Measurements from ENCODE around the gene SLC9A9. TPM values are rescaled to one million over a fixed set of nuclear protein-coding genes. Genes with fewer than 3 reads are reported as not detected.

The SLC9A9 gene
- total RNA-seq, 1 donor from 2014 or later, result 9.3 TPM

DNA sequence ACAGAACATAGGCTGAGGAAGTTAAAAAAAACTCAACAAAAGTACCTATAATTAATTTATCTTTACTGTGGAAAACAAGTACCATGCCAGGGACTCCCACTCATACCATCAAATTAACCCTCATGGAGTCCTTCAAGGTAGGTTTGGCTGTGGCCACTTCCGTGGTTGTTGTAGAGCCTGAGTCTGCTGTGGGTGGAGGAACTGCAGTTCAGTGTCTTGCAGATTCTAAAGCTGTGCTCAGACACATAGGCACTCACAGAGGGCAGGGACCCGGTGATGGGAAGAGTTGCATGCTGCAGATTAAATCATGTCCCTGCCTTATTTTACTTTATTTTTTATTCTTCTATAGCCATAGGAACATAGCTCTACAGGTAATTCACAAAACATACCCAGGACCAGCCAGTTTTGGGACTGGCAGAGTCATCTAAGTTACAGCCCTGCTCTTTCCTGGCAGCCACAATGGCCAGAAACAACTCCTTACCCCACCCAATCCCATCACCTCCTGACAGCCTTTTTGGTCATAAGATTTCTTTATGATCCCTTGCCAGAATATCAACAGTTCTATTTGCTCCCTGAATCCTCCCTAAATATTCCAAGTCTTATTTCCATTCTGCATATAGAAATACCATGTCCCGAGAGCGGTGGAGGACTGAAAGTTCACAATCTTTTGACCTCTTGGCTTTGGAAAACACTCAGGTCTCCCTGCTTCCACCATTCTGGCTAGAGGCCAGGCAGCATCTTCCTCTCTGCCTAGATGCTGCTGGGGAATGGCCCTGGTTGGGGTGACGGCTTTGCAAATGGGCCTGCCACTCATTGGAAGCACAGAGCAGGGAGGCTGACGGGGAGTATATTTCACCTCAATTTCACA is 535.0 kb downstream of the SLC9A9 start:
- intact Hi-C loops (cut with DNase I), result no loop called here
- DNase-seq (ENCODE audit: missing footprints) (no peak), ATAC-seq (no peak)

DNA sequence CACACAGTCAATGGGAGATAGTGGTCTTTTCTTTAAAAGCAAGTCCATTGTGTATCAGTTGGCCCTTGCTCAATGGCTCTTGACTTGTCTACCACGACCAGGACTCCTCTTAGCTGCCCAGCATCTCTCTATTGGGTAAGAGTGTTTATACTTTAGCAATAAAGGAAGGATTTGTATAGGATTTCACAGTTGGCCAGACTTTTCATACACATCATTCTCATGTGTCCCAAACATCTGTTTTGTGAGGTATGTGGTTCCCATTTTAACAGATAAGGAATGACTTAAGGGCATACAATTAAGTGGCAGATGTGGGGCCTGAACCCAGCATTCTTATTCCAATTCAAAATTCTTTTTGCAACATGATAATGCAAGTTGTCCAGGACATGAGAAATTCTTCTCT is 537.2 kb downstream of the SLC9A9 start:
- DNase-seq (ENCODE audit: missing footprints), result no peak
- ATAC-seq, result no peak
- intact Hi-C loops (cut with DNase I), result no loop called here

- no peak for DNase-seq (ENCODE audit: missing footprints)
- peak; percentile 76 for ATAC-seq
- intact Hi-C loops (cut with DNase I), result loop anchor here (10.0 kb wide), 1 partner anchor 185 kb away; no protein-coding TSS in a partner anchor
Measured at GRCh38 chr3:143309705-143310104, 538.6 kb downstream of the SLC9A9 start.

DNA sequence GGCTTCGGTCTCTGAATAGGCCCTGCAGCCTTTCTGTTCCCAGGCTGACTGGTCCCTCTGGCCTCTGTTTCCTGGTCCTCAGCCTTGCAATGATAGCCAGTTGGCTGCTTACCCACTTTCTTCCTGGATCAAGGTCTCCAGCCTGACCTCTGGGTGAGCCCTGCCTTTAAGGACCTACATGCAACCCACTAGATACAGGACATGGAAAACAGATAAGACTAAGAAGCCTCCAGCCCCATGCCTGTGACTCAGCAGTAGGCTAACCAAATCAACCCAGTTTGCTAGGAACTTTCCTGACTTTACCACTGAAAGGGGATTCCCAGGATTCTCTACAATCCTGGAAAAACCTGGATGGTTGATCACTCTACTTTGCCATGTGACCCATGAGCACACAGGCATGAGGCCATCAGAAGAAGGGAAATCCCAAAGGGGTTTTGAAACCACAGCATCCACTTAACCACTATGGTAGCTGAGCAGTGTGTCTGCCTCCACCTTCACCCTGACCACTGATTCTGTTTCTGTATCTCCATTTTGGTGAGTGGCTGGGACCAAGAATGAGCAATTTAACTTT is 540.6 kb downstream of the SLC9A9 start:
- ATAC-seq, result peak; percentile 64
- no peak for DNase-seq (ENCODE audit: missing footprints)
- intact Hi-C loops (cut with DNase I), result loop anchor here (10.0 kb wide), 1 partner anchor 183 kb away; no protein-coding TSS in a partner anchor

DNA sequence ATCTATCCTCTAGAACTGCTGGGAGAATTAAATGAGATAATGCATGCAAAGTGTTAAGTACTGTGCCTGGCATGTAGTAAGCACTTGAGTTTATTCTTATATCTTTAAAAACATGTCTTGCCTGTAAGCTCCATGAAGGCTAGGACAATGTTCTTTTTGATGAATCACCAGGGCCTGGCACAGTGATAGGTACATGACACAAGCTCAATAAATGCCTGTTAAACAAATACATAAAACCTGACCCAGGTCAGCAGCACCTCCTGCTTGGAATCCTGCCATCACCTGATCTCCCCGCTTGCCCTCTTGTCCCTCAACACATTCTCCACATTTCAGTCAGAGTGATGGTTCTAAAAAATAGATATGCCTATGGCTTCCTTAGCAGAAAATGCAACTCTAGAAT is 541.9 kb downstream of the SLC9A9 start:
- ATAC-seq (no peak), DNase-seq (ENCODE audit: missing footprints) (no peak)
- intact Hi-C loops (cut with DNase I), result loop anchor here (10.0 kb wide), 1 partner anchor 182 kb away; no protein-coding TSS in a partner anchor

GRCh38 chr3:143302638-143303171 is 545.6 kb downstream of the SLC9A9 start:
- DNase-seq (ENCODE audit: missing footprints), result peak; percentile 68
- intact Hi-C loops (cut with DNase I), result loop anchor here (10.0 kb wide), 1 partner anchor 178 kb away; no protein-coding TSS in a partner anchor
- peak; percentile 55 for ATAC-seq

- DNase-seq (ENCODE audit: missing footprints) (no peak), ATAC-seq (no peak)
- intact Hi-C loops (cut with DNase I), result loop anchor here (10.0 kb wide), 1 partner anchor 176 kb away; no protein-coding TSS in a partner anchor
Measured at GRCh38 chr3:143301031-143301901, 547.0 kb downstream of the SLC9A9 start.

DNA sequence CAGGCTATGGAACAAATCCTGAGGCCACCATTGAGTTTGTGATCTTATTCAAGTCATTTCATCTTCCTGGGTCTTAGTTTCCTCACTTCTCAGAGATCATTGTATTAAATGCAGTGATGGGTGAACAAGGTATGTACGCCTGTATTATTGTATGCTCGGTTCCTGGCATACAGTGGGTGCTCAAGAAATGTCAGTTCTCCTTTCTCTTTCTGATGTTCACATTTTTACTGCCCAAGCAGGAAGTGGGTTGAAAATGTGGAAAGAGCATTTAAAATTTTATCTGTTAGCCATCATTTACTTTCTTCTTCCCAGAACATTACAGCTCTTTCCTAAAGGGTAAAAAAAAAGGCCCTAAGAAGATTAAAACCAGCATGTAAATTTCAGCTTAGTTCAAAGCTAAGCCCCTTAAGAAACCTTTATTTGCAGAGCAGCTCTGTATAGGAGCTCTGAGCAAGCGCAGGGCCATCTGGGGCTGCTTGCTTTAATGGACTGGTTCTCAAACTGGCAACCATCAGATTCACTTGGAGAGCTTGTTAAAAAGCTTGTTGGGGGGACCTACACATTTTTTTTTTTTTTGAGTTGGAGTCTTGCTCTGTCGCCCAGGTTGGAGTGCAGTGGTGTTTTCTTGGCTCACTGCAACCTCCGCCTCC is 549.3 kb downstream of the SLC9A9 start:
- ATAC-seq, result no peak
- no peak for DNase-seq (ENCODE audit: missing footprints)
- intact Hi-C loops (cut with DNase I), result no loop called here

GRCh38 chr3:143298380-143298779 is 549.9 kb downstream of the SLC9A9 start:
- DNase-seq (ENCODE audit: missing footprints) (no peak), ATAC-seq (no peak)
- intact Hi-C loops (cut with DNase I), result no loop called here

GRCh38 chr3:143295201-143296080 is 552.8 kb downstream of the SLC9A9 start:
- intact Hi-C loops (cut with DNase I), result no loop called here
- DNase-seq (ENCODE audit: missing footprints), result no peak
- no peak for ATAC-seq

- intact Hi-C loops (cut with DNase I), result no loop called here
- DNase-seq (ENCODE audit: missing footprints) (no peak), ATAC-seq (no peak)
Measured at GRCh38 chr3:143294188-143294587, 554.1 kb downstream of the SLC9A9 start.

DNA sequence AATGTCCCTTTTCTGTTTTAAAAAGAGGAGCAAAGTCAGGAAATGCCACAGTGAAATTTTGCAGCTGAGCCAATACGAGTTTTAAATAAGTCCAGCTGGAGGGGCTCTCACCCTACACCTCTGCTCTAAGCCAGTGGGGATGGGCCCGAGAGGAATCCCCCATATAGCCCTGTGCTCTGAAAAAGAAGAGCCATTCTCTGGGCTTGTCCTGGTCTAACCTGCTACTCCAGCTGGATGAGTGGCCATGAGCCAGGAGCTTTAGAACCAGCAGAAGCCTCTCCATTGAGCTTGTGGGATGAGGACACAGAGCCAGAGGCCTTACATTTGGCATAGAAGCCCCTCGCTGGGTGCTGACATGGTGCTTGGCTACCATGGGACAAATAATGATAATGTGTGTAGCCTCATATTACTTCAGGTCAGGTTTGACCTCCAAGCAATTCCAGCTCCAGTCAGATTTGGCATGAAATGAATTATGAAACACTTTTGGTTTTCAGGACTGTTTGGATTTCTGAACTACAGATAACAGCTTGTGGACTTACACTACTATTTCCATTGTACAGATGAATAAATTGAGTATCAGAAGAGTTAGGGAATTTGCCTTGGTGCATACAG is 556.3 kb downstream of the SLC9A9 start:
- ATAC-seq (peak; percentile 76), DNase-seq (ENCODE audit: missing footprints) (no peak)
- intact Hi-C loops (cut with DNase I), result no loop called here

DNA sequence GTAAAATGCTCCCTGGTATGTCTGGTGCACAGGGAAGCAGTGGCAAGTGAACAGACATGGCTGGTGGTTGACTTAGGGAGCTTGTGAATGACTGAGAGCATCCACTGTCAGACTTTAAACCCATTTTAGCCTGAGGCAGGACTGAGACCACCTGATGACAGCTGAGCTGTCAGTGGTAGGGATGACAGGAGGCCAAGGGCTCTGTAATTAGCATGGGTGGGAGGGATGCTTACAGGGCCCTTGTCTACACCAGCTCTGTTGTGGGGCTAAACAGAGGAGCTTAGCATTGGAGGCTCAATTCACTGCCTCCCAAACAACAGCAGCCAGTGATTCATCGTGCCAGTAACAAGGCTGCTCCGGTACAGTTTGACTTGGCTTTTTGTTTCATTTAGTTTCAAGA is 559.3 kb downstream of the SLC9A9 start:
- intact Hi-C loops (cut with DNase I), result no loop called here
- ATAC-seq (no peak), DNase-seq (ENCODE audit: missing footprints) (no peak)

- intact Hi-C loops (cut with DNase I), result no loop called here
- ATAC-seq (no peak), DNase-seq (ENCODE audit: missing footprints) (no peak)
Measured at GRCh38 chr3:143287403-143287802, 560.9 kb downstream of the SLC9A9 start.

GRCh38 chr3:143286392-143287010 is 561.8 kb downstream of the SLC9A9 start:
- intact Hi-C loops (cut with DNase I), result no loop called here
- ATAC-seq, result no peak
- DNase-seq (ENCODE audit: missing footprints), result no peak

GRCh38 chr3:143283432-143284128 is 564.7 kb downstream of the SLC9A9 start:
- DNase-seq (ENCODE audit: missing footprints) (no peak), ATAC-seq (no peak)
- intact Hi-C loops (cut with DNase I), result no loop called here
